ENCODE results near the gene SESN3.

Gene SESN3

DNA sequence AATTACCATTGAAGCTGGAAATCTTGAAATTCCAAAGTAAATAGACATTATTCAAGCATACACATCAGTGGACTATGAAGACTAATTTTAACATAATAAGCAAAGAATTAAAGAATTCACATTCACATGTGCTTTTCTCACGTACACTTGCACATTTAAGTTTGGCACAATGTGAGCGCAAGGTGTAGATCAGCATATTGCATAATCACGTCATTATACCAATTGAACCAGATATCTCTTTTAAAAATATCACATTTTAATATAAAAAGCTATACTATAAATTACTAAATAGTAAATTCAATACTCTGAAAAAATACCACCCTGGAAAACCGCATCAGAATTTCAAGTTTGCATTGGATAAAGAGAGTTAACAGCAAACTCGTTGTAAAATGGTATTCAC is 60.7 kb downstream of the SESN3 start:
- Histone ChIP-seq H3K27me3 (ENCODE audit: insufficient read depth, insufficient read length) (no peaks in the 10 kb centered on the region), H3K9ac (ENCODE audit: insufficient read length, low read depth) (no peak overlapping the region), H3K4me3 (ENCODE audit: insufficient read length, low read depth) (no peak overlapping the region), H3K36me3 (ENCODE audit: insufficient read depth, insufficient read length, low read length) (peaks cover 4% of the 10 kb centered on the region), H3K9me3 (ENCODE audit: insufficient read depth, low read length) (no peaks in the 10 kb centered on the region), H3K4me1 (ENCODE audit: insufficient read depth, insufficient read length) (no peaks in the 10 kb centered on the region)
- no peak for DNase-seq (ENCODE audit: low read depth, low spot score)
- TF ChIP-seq ZNF274 (IDR thresholded peaks at IDR 0.05; ENCODE audit: low read depth, low read length) (no peak), SUZ12 (IDR thresholded peaks at IDR 0.05; ENCODE audit: extremely low read depth, insufficient read depth, insufficient read length) (no peak), YY1 (IDR thresholded peaks at IDR 0.05; ENCODE audit: insufficient read depth, insufficient read length) (no peak)

- TF ChIP-seq SUZ12 (IDR thresholded peaks at IDR 0.05; ENCODE audit: extremely low read depth, insufficient read depth, insufficient read length) (no peak), ZNF274 (IDR thresholded peaks at IDR 0.05; ENCODE audit: low read depth, low read length) (no peak), YY1 (IDR thresholded peaks at IDR 0.05; ENCODE audit: insufficient read depth, insufficient read length) (no peak)
- Histone ChIP-seq H3K4me1 (ENCODE audit: insufficient read depth, insufficient read length) (no peaks in the 10 kb centered on the region), H3K36me3 (ENCODE audit: insufficient read depth, insufficient read length, low read length) (no peaks in the 10 kb centered on the region), H3K27me3 (ENCODE audit: insufficient read depth, insufficient read length) (no peaks in the 10 kb centered on the region), H3K4me3 (ENCODE audit: insufficient read length, low read depth) (no peak overlapping the region), H3K9me3 (ENCODE audit: insufficient read depth, low read length) (no peaks in the 10 kb centered on the region), H3K9ac (ENCODE audit: insufficient read length, low read depth) (no peak overlapping the region)
- no peak for DNase-seq (ENCODE audit: low read depth, low spot score)
These were observed 64.2 kb downstream of the SESN3 start for GRCh38 chr11:95166781-95167180.

DNA sequence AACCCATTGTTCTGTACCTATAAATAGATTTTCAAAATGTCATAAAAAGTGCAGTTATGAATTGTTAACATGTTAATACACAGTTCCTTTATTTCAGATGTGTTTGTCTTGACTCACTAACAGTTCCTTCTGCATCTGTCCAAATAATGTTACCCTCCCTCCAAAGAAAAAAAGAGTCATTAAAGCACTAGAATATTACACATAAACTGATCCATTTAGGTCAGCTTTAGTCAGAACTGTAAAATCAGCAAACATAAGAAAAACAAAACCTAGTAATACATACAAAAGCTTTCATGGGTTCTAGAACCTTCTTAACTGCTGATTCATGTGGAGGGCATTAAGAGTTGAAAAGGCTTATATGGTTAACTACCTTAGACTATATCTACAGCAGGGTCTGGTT is 65.4 kb downstream of the SESN3 start:
- Histone ChIP-seq H3K27me3 (ENCODE audit: insufficient read depth, insufficient read length) (no peaks in the 10 kb centered on the region), H3K9ac (ENCODE audit: insufficient read length, low read depth) (no peak overlapping the region), H3K9me3 (ENCODE audit: insufficient read depth, low read length) (no peaks in the 10 kb centered on the region), H3K4me3 (ENCODE audit: insufficient read length, low read depth) (no peak overlapping the region), H3K36me3 (ENCODE audit: insufficient read depth, insufficient read length, low read length) (no peaks in the 10 kb centered on the region), H3K4me1 (ENCODE audit: insufficient read depth, insufficient read length) (no peaks in the 10 kb centered on the region)
- no peak for TF ChIP-seq SUZ12 (IDR thresholded peaks at IDR 0.05; ENCODE audit: extremely low read depth, insufficient read depth, insufficient read length)
- TF ChIP-seq ZNF274 (IDR thresholded peaks at IDR 0.05; ENCODE audit: low read depth, low read length) = no peak
- no peak for TF ChIP-seq YY1 (IDR thresholded peaks at IDR 0.05; ENCODE audit: insufficient read depth, insufficient read length)
- DNase-seq (ENCODE audit: low read depth, low spot score) = no peak

DNA sequence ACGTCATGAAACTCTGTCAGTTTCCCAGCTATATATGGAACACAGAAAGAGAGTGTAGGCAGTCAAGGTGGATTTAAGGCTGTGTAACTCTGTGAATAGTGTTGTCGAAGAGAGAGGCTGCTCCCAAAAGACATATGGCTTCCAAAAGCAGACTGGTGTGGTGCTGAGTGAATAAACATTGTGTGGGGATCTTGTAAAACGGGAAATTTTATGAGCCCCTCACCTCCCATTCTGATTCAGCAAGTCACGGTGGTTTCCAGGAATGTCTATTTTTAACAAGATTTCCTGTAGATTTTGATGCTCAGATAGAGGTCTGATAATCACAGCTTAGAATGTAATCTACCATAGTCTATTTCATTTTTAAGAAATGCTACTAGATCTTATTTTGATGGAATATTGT is 67.9 kb downstream of the SESN3 start:
- DNase-seq (ENCODE audit: low read depth, low spot score) = no peak
- Histone ChIP-seq H3K27me3 (ENCODE audit: insufficient read depth, insufficient read length) (no peaks in the 10 kb centered on the region), H3K9me3 (ENCODE audit: insufficient read depth, low read length) (no peaks in the 10 kb centered on the region; the same call in 1 of the 2 replicates), H3K4me1 (ENCODE audit: insufficient read depth, insufficient read length) (no peaks in the 10 kb centered on the region), H3K36me3 (ENCODE audit: insufficient read depth, insufficient read length, low read length) (no peaks in the 10 kb centered on the region), H3K4me3 (ENCODE audit: insufficient read length, low read depth) (no peak overlapping the region), H3K9ac (ENCODE audit: insufficient read length, low read depth) (no peak overlapping the region)
- no peak for TF ChIP-seq YY1 (IDR thresholded peaks at IDR 0.05; ENCODE audit: insufficient read depth, insufficient read length)
- TF ChIP-seq ZNF274 (IDR thresholded peaks at IDR 0.05; ENCODE audit: low read depth, low read length) = no peak
- TF ChIP-seq SUZ12 (IDR thresholded peaks at IDR 0.05; ENCODE audit: extremely low read depth, insufficient read depth, insufficient read length) = no peak

DNA sequence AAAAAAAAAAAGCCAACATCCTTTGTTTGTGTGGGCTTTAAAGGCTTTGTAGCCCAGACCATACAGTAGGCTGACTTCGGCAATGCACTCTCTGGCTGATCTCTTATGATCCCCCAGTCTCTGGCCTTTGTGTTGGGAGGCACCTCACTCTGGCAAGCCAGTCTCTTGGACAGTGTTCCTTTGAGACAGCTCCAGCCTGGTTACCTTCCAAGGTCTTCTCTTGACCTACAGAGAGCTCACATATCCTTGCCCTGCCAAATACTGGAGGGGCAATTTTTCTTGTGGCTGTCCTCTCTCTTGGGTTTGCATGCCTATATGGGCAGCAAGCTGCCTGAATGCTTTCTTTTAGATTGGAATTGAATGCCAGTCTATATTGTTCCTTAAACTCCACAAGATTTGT is 69.8 kb downstream of the SESN3 start:
- Histone ChIP-seq H3K36me3 (ENCODE audit: insufficient read depth, insufficient read length, low read length) (no peaks in the 10 kb centered on the region), H3K4me1 (ENCODE audit: insufficient read depth, insufficient read length) (no peaks in the 10 kb centered on the region), H3K9ac (ENCODE audit: insufficient read length, low read depth) (no peak overlapping the region), H3K9me3 (ENCODE audit: insufficient read depth, low read length) (no peaks in the 10 kb centered on the region; the same call in 1 of the 2 replicates), H3K27me3 (ENCODE audit: insufficient read depth, insufficient read length) (no peaks in the 10 kb centered on the region), H3K4me3 (ENCODE audit: insufficient read length, low read depth) (no peak overlapping the region)
- TF ChIP-seq YY1 (IDR thresholded peaks at IDR 0.05; ENCODE audit: insufficient read depth, insufficient read length) = no peak
- no peak for TF ChIP-seq ZNF274 (IDR thresholded peaks at IDR 0.05; ENCODE audit: low read depth, low read length)
- no peak for TF ChIP-seq SUZ12 (IDR thresholded peaks at IDR 0.05; ENCODE audit: extremely low read depth, insufficient read depth, insufficient read length)
- DNase-seq (ENCODE audit: low read depth, low spot score) = no peak

GRCh38 chr11:95157824-95158223 is 73.2 kb downstream of the SESN3 start:
- peaks cover 6% of the 10 kb centered on the region; the same call in 1 of the 2 replicates for H3K9me3 ChIP-seq (ENCODE audit: insufficient read depth, low read length)
- no peaks in the 10 kb centered on the region for H3K27me3 ChIP-seq (ENCODE audit: insufficient read depth, insufficient read length)
- no peak for DNase-seq (ENCODE audit: low read depth, low spot score)
- H3K9ac ChIP-seq (ENCODE audit: insufficient read length, low read depth) = no peak overlapping the region
- no peaks in the 10 kb centered on the region for H3K36me3 ChIP-seq (ENCODE audit: insufficient read depth, insufficient read length, low read length)
- no peaks in the 10 kb centered on the region for H3K4me1 ChIP-seq (ENCODE audit: insufficient read depth, insufficient read length)
- no peak overlapping the region for H3K4me3 ChIP-seq (ENCODE audit: insufficient read length, low read depth)
- TF ChIP-seq ZNF274 (IDR thresholded peaks at IDR 0.05; ENCODE audit: low read depth, low read length) (no peak), SUZ12 (IDR thresholded peaks at IDR 0.05; ENCODE audit: extremely low read depth, insufficient read depth, insufficient read length) (no peak), YY1 (IDR thresholded peaks at IDR 0.05; ENCODE audit: insufficient read depth, insufficient read length) (no peak)

DNA sequence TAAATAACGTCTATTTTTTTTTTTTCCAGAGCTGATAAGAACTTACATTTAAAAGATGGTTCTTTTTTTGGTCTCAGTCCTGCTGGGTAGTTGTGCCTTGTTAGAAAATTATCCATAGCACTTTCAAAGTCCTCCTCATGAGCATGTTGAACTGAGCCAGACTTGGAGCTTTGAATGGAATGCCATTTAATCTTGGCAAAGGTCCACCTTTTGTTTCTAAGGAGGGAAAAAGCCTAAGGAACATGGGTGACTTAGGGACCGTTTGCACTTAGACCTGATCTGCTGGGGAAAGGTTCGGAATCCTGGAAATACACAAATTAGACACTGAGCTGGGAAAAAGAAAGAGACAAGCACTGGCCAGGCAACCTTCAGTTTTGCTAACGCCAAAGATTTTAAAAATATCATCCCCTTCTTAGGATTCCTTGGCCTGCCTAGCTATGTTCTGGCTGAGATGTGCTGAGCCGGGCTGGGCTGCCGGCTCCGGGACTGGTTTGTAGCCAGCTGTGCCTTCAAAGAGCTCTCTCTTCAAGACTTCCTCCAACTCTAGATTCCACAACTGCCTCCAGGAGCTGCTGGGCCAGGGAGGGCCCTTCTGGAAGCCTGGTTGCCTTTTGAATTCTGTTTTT is 74.0 kb downstream of the SESN3 start:
- H3K36me3 ChIP-seq (ENCODE audit: insufficient read depth, insufficient read length, low read length) = no peaks in the 10 kb centered on the region
- no peak overlapping the region for H3K9ac ChIP-seq (ENCODE audit: insufficient read length, low read depth)
- no peak for DNase-seq (ENCODE audit: low read depth, low spot score)
- H3K27me3 ChIP-seq (ENCODE audit: insufficient read depth, insufficient read length) = no peaks in the 10 kb centered on the region
- H3K4me3 ChIP-seq (ENCODE audit: insufficient read length, low read depth) = no peak overlapping the region
- no peaks in the 10 kb centered on the region for H3K4me1 ChIP-seq (ENCODE audit: insufficient read depth, insufficient read length)
- TF ChIP-seq YY1 (IDR thresholded peaks at IDR 0.05; ENCODE audit: insufficient read depth, insufficient read length) (no peak), SUZ12 (IDR thresholded peaks at IDR 0.05; ENCODE audit: extremely low read depth, insufficient read depth, insufficient read length) (no peak), ZNF274 (IDR thresholded peaks at IDR 0.05; ENCODE audit: low read depth, low read length) (no peak)
- H3K9me3 ChIP-seq (ENCODE audit: insufficient read depth, low read length) = peaks cover 6% of the 10 kb centered on the region; the same call in 1 of the 2 replicates
